Measurements from ENCODE around the gene PRKCB.
"Not testable (repeated sequence)": the region's sequence is repeated elsewhere in the genome, so short reads cannot be mapped to it uniquely, and the experiment has no call there.

PRKCB gene

GRCh38 chr16:24053099-24053946 is 217.5 kb downstream of the PRKCB start:
- DNase-seq: no peak

- no peak for DNase-seq
Measured at GRCh38 chr16:24054741-24055491, 219.1 kb downstream of the PRKCB start.

GRCh38 chr16:24062270-24062817 is 226.6 kb downstream of the PRKCB start:
- no peak for DNase-seq

- DNase-seq: no peak
Measured at GRCh38 chr16:24069036-24069590, 233.3 kb downstream of the PRKCB start.

- peak; percentile 18 to 28 for DNase-seq
Measured at GRCh38 chr16:24070851-24071250, 235.1 kb downstream of the PRKCB start.

GRCh38 chr16:24071666-24072360 is 236.0 kb downstream of the PRKCB start:
- DNase-seq: no peak

GRCh38 chr16:24073321-24073720 is 237.5 kb downstream of the PRKCB start:
- DNase-seq: no peak

GRCh38 chr16:24074574-24074973 is 238.8 kb downstream of the PRKCB start:
- no peak for DNase-seq

GRCh38 chr16:24075302-24075701 is 239.5 kb downstream of the PRKCB start:
- no peak for DNase-seq

- DNase-seq: peak; percentile 7 to 13
Measured at GRCh38 chr16:24075931-24076716, 240.3 kb downstream of the PRKCB start.

GRCh38 chr16:24077292-24077691 is 241.5 kb downstream of the PRKCB start:
- DNase-seq: no peak

- DNase-seq: no peak
Measured at GRCh38 chr16:24077966-24078365, 242.2 kb downstream of the PRKCB start.

- DNase-seq: no peak
Measured at GRCh38 chr16:24085666-24086065, 249.9 kb downstream of the PRKCB start.

- DNase-seq: no peak
Measured at GRCh38 chr16:24087891-24088410, 252.2 kb downstream of the PRKCB start.

- DNase-seq: no peak
Measured at GRCh38 chr16:24088767-24089166, 253.0 kb downstream of the PRKCB start.

GRCh38 chr16:24091125-24091524 is 255.3 kb downstream of the PRKCB start:
- no peak for DNase-seq

- no peak for DNase-seq
Measured at GRCh38 chr16:24093049-24093448, 257.3 kb downstream of the PRKCB start.

GRCh38 chr16:24094660-24095059 is 258.9 kb downstream of the PRKCB start:
- no peak for DNase-seq

- DNase-seq: no peak
Measured at GRCh38 chr16:24098896-24099295, 263.1 kb downstream of the PRKCB start.

GRCh38 chr16:24101431-24101830 is 265.6 kb downstream of the PRKCB start:
- no peak for DNase-seq

GRCh38 chr16:24102209-24102660 is 266.5 kb downstream of the PRKCB start:
- DNase-seq: no peak

GRCh38 chr16:24105471-24105870 is 269.7 kb downstream of the PRKCB start:
- DNase-seq: not testable (repeated sequence)

All from stimulated activated CD4-positive, alpha-beta T cell treated with anti-CD3 and anti-CD28 coated beads, Interleukin-2, amount 100 ng/mL, for 48 hours (primary cell).